WTC11 (cell line): Measurements from ENCODE around the gene MEOX2. TPM values are rescaled to one million over a fixed set of nuclear protein-coding genes. Genes with fewer than 3 reads are reported as not detected.

Experiments
- ATAC-seq: fragments of 200-7000 bp; cut with Tn5 transposase; 2 replicates; pipeline ENCODE4 v1.10.0; 2021; ENCODE audit warnings: mild to moderate bottlenecking, moderate library complexity
- CTCF ChIA-PET: fragments of 300-600 bp; sonication (Branson Sonifier 250); formaldehyde crosslinking; loops from one replicate; lab custom pipeline; 2021; ENCODE audit warnings: antibody characterized with exemption; lab: Charles Lee
- POLR2A ChIA-PET: fragments of 350-600 bp; sonication (Branson Sonifier 250); formaldehyde crosslinking; loops from one replicate; lab custom pipeline; 2021; ENCODE audit warnings: antibody characterized with exemption; lab: Charles Lee
- DNase-seq: peaks from one replicate; pipeline ENCODE4 v3.0.0; 2021; ENCODE audit warnings: low spot score
- H3K27ac Mint-ChIP-seq: 2 replicates; pipeline ENCODE4 v1.8.0; 2021; ENCODE audit warnings: mixed read lengths
- H3K27me3 Mint-ChIP-seq: 2 replicates; pipeline ENCODE4 v1.8.0; 2021; ENCODE audit warnings: low read depth, mild to moderate bottlenecking, moderate library complexity, mixed read lengths
- H3K36me3 Mint-ChIP-seq: 2 replicates; pipeline ENCODE4 v1.8.0; 2021; ENCODE audit warnings: mixed read lengths
- H3K4me1 Mint-ChIP-seq: 2 replicates; pipeline ENCODE4 v1.8.0; 2022; ENCODE audit warnings: mixed read lengths
- H3K4me3 Mint-ChIP-seq: 2 replicates; pipeline ENCODE4 v1.8.0; 2021; ENCODE audit warnings: mild to moderate bottlenecking, moderate library complexity, mixed read lengths
- H3K9me3 Mint-ChIP-seq: 2 replicates; pipeline ENCODE4 v1.8.0; 2021; ENCODE audit warnings: mixed read lengths
- CREM ChIP-seq: sonication (generic); formaldehyde crosslinking; IDR thresholded peaks from 2 replicates; pipeline ENCODE4 v1.8.1; 2022; ENCODE audit warnings: mild to moderate bottlenecking, missing genetic modification reagents, moderate library complexity
- FOXJ3 ChIP-seq: sonication (generic); formaldehyde crosslinking; IDR thresholded peaks from 2 replicates; pipeline ENCODE4 v1.9.0; 2021; ENCODE audit warnings: missing genetic modification reagents, mild to moderate bottlenecking, borderline replicate concordance
- FOXP4 ChIP-seq: sonication (generic); formaldehyde crosslinking; IDR thresholded peaks from 2 replicates; pipeline ENCODE4 v1.8.0; 2022; ENCODE audit warnings: mild to moderate bottlenecking, missing genetic modification reagents
- HMGXB4 ChIP-seq: sonication (generic); formaldehyde crosslinking; IDR thresholded peaks from 2 replicates; pipeline ENCODE4 v1.8.1; 2023; ENCODE audit warnings: mild to moderate bottlenecking, moderate library complexity, missing genetic modification reagents
- IRF1 ChIP-seq: sonication (generic); formaldehyde crosslinking; IDR thresholded peaks from 2 replicates; pipeline ENCODE4 v1.8.0; 2023; ENCODE audit warnings: missing genetic modification reagents
- MXD4 ChIP-seq: fragments of 250-450 bp; sonication (Bioruptor Pico); IDR thresholded peaks from 2 replicates; pipeline ENCODE4 v1.8.0; 2021; ENCODE audit warnings: mild to moderate bottlenecking, moderate library complexity, borderline replicate concordance
- NFATC4 ChIP-seq: fragments of 250-450 bp; sonication (Bioruptor Pico); IDR thresholded peaks from 2 replicates; pipeline ENCODE4 v1.9.0; 2021; ENCODE audit warnings: mild to moderate bottlenecking
- SOX15 ChIP-seq: fragments of 250-450 bp; sonication (Bioruptor Pico); IDR thresholded peaks from 2 replicates; pipeline ENCODE4 v1.9.0; 2021; ENCODE audit warnings: mild to moderate bottlenecking
- ZBTB43 ChIP-seq: sonication (generic); formaldehyde crosslinking; IDR thresholded peaks from 2 replicates; pipeline ENCODE4 v1.8.1; 2023; ENCODE audit warnings: mild to moderate bottlenecking, missing genetic modification reagents
- ZMAT4 ChIP-seq: fragments of 250-450 bp; sonication (Bioruptor Pico); IDR thresholded peaks from 2 replicates; pipeline ENCODE4 v1.9.0; 2021; ENCODE audit warnings: mild to moderate bottlenecking
- ZNF263 ChIP-seq: sonication (generic); formaldehyde crosslinking; IDR thresholded peaks from 2 replicates; pipeline ENCODE4 v1.8.1; 2022; ENCODE audit warnings: low read depth, mild to moderate bottlenecking, moderate library complexity, missing genetic modification reagents
- ZNF423 ChIP-seq: fragments of 250-450 bp; sonication (Bioruptor Pico); IDR thresholded peaks from 2 replicates; pipeline ENCODE4 v2.1.2; 2022; ENCODE audit warnings: mild to moderate bottlenecking, moderate library complexity
- ZNF512 ChIP-seq: sonication (generic); formaldehyde crosslinking; IDR thresholded peaks from 2 replicates; pipeline ENCODE4 v1.8.1; 2022; ENCODE audit warnings: missing genetic modification reagents, borderline replicate concordance
- total RNA-seq: library from RNA; stranded (reverse); gene quantifications from 3 replicates; pipeline ENCODE4 v1.2.3, GENCODE V29; 2021

The MEOX2 gene
- total RNA-seq, 1 experiment from 2014 or later: 0.07 TPM

GRCh38 chr7:15581352-15581951 lies 105.0 kb downstream of the MEOX2 start:
- CTCF ChIA-PET: no interaction called here
- Mint-ChIP-seq H3K4me1 (no peaks in the 10 kb centered on the region), H3K36me3 (peaks cover 22% of the 10 kb centered on the region), H3K9me3 (peaks cover 31% of the 10 kb centered on the region), H3K27ac (no peak overlapping the region), H3K4me3 (no peak overlapping the region), H3K27me3 (no peaks in the 10 kb centered on the region; the same call in 1 of the 2 replicates)
- TF ChIP-seq ZNF512 (CRISPR knock-in tag) (no peak), ZMAT4 (CRISPR knock-in tag) (no peak), ZNF423 (no peak)
- no peak for DNase-seq
- POLR2A ChIA-PET: interaction anchor here (1.1 kb wide), 1 partner anchor 433 kb away, joined by 4 read pairs; no protein-coding TSS in a partner anchor
- no peak for ATAC-seq

- CTCF ChIA-PET: no interaction called here
- Mint-ChIP-seq H3K4me3 (no peak overlapping the region), H3K27ac (no peak overlapping the region), H3K4me1 (no peaks in the 10 kb centered on the region), H3K36me3 (peaks cover 21% of the 10 kb centered on the region), H3K9me3 (peaks cover 30% of the 10 kb centered on the region), H3K27me3 (no peaks in the 10 kb centered on the region; the same call in 1 of the 2 replicates)
- ATAC-seq (no peak), DNase-seq (no peak)
- POLR2A ChIA-PET: interaction anchor here (0.6 to 1.1 kb wide), 2 partner anchors 173 to 433 kb away, joined by 4 read pairs; no protein-coding TSS in a partner anchor
- no peak for TF ChIP-seq ZNF263
- no peak for TF ChIP-seq FOXP4
- TF ChIP-seq NFATC4 (CRISPR knock-in tag): no peak
- no peak for TF ChIP-seq IRF1 (CRISPR knock-in tag)
- no peak for TF ChIP-seq ZBTB43 (CRISPR knock-in tag)
- no peak for TF ChIP-seq HMGXB4
- no peak for TF ChIP-seq FOXJ3 (CRISPR knock-in tag)
- no peak for TF ChIP-seq MXD4 (CRISPR knock-in tag)
- no peak for TF ChIP-seq SOX15 (CRISPR knock-in tag)
- TF ChIP-seq CREM (CRISPR knock-in tag): no peak
Measured at GRCh38 chr7:15580604-15581351, 105.7 kb downstream of the MEOX2 start.
